Trophoblast cell (in vitro differentiated cells and primary cell): ENCODE data around the gene PDE6D.

Experiments used
- DNase-seq, 2 donors: peaks; one replicate each; pipeline ENCODE4 v3.0.0-alpha.2; 2016
- H2AFZ ChIP-seq: 2 replicates; pipeline ENCODE4 v1.6.1; 2013; ENCODE audit warnings: low read length, moderate library complexity, mild to moderate bottlenecking; ENCODE audit not compliant: insufficient read depth, poor library complexity
- H2AK5ac ChIP-seq: 2 replicates; pipeline ENCODE4 v1.6.1; 2013; ENCODE audit warnings: mild to moderate bottlenecking, low read length
- H2BK120ac ChIP-seq: 2 replicates; pipeline ENCODE4 v1.6.1; 2013; ENCODE audit warnings: low read length, mild to moderate bottlenecking, moderate library complexity; ENCODE audit not compliant: insufficient read depth, poor library complexity
- H2BK12ac ChIP-seq: 2 replicates; pipeline ENCODE4 v1.6.1; 2013; ENCODE audit warnings: mild to moderate bottlenecking, low read length, moderate library complexity
- H2BK5ac ChIP-seq: 2 replicates; pipeline ENCODE4 v1.6.1; 2013; ENCODE audit warnings: low read length, low read depth, moderate library complexity, mild to moderate bottlenecking; ENCODE audit not compliant: poor library complexity
- H3K14ac ChIP-seq: 2 replicates; pipeline ENCODE4 v1.6.1; 2013; ENCODE audit warnings: mild to moderate bottlenecking, low read length
- H3K18ac ChIP-seq: 2 replicates; pipeline ENCODE4 v1.6.1; 2013; ENCODE audit warnings: mild to moderate bottlenecking, low read length
- H3K23ac ChIP-seq: 2 replicates; pipeline ENCODE4 v1.6.1; 2013; ENCODE audit warnings: low read length
- H3K27ac ChIP-seq: 2 replicates; pipeline ENCODE4 v1.5.1; 2013; ENCODE audit warnings: low read depth, mild to moderate bottlenecking, inconsistent platforms, low read length, moderate library complexity
- H3K27me3 ChIP-seq: 2 replicates; pipeline ENCODE4 v1.6.1; 2013; ENCODE audit warnings: inconsistent platforms, mild to moderate bottlenecking, low read length, moderate library complexity; ENCODE audit not compliant: insufficient read depth
- H3K36me3 ChIP-seq, 2 experiments: 1 replicate in 1 of 2; 2 replicates in 1 of 2; pipeline ENCODE4 v1.6.1; 2013; ENCODE audit warnings: low read length in 2 of 2, mild to moderate bottlenecking in 2 of 2, moderate library complexity in 1 of 2; ENCODE audit not compliant: insufficient read depth in 2 of 2, control insufficient read depth in 1 of 2
- H3K4ac ChIP-seq: 2 replicates; pipeline ENCODE4 v1.6.1; 2013; ENCODE audit warnings: low read depth, mild to moderate bottlenecking, low read length, moderate library complexity
- H3K4me1 ChIP-seq, 2 experiments: 1 replicate in 1 of 2; 2 replicates in 1 of 2; pipeline ENCODE4 v1.6.1; 2013; ENCODE audit warnings: low read length in 2 of 2, mild to moderate bottlenecking in 2 of 2, moderate library complexity in 1 of 2; ENCODE audit not compliant: insufficient read depth in 2 of 2, control insufficient read depth in 1 of 2
- H3K4me2 ChIP-seq: 2 replicates; pipeline ENCODE4 v1.6.1; 2013; ENCODE audit warnings: inconsistent platforms, mild to moderate bottlenecking, low read length, moderate library complexity
- H3K4me3 ChIP-seq: 2 replicates; pipeline ENCODE4 v1.5.1; 2013; ENCODE audit warnings: mild to moderate bottlenecking, low read depth, low read length, inconsistent platforms
- H3K79me1 ChIP-seq: one replicate; pipeline ENCODE4 v1.6.1; 2013; ENCODE audit warnings: low read length
- H3K79me2 ChIP-seq: 2 replicates; pipeline ENCODE4 v1.6.1; 2013; ENCODE audit warnings: low read length, mild to moderate bottlenecking; ENCODE audit not compliant: control insufficient read depth, insufficient read depth, poor library complexity
- H3K9ac ChIP-seq: 2 replicates; pipeline ENCODE4 v1.6.1; 2013; ENCODE audit warnings: mild to moderate bottlenecking, low read length
- H3K9me3 ChIP-seq: 2 replicates; pipeline ENCODE4 v1.6.1; 2013; ENCODE audit warnings: low read depth, mild to moderate bottlenecking, control low read depth, inconsistent platforms, low read length; ENCODE audit not compliant: insufficient read depth
- H4K12ac ChIP-seq: 2 replicates; pipeline ENCODE4 v1.6.1; 2013; ENCODE audit warnings: low read depth, mild to moderate bottlenecking, low read length, moderate library complexity
- H4K8ac ChIP-seq: 2 replicates; pipeline ENCODE4 v1.6.1; 2013; ENCODE audit warnings: low read depth, mild to moderate bottlenecking, low read length, moderate library complexity
- H4K91ac ChIP-seq: one replicate; pipeline ENCODE4 v1.6.1; 2013; ENCODE audit warnings: low read depth, mild to moderate bottlenecking, low read length, moderate library complexity
- WGBS: extraction: QIAGEN DNeasy Blood & Tissue Kit; methylation state at CpG from one replicate; pipeline ENCODE4 v1.1.7; 2013; ENCODE audit warnings: missing lambda C conversion rate; ENCODE audit not compliant: insufficient read length, insufficient coverage; ENCODE audit errors: extremely low coverage; 5-methylcytosine and 5-hydroxymethylcytosine counted together

The PDE6D gene

DNA sequence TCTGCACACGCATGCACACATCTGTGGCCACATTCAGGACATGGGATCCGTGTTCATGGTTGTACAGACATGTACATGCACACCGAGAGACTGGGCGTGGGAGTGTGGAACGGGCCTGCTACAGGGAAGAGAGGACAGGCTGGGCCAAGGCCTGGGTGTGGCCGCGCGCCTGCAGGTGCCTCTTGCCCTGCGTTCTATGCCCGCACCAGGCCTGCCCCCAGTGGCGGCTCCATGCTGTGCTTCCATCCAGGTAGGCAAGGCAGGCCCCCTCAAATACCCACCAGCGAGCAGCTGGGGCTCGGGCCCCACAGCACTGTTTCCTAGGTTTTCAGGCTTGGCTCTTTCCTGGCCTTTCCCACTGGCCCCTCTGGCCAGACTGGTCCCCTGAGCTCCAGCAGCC is 88.2 kb downstream of the PDE6D start:
- no peak overlapping the region for H2BK5ac ChIP-seq
- no peaks in the 10 kb centered on the region for H3K79me1 ChIP-seq
- no peak overlapping the region for H2BK120ac ChIP-seq
- H2AFZ ChIP-seq = no peak overlapping the region
- H4K91ac ChIP-seq = no peak overlapping the region
- DNase-seq = no peak
- H3K14ac ChIP-seq = no peak overlapping the region
- H3K4me1 ChIP-seq = peaks cover 0 to 2% of the 10 kb centered on the region in 2 experiments
- no peaks in the 10 kb centered on the region for H3K9me3 ChIP-seq
- H3K23ac ChIP-seq = no peak overlapping the region
- no peak overlapping the region for H3K4ac ChIP-seq
- H2AK5ac ChIP-seq = no peak overlapping the region
- no CpG with 5 or more reads among the region's 13 CpGs for WGBS
- no peaks in the 10 kb centered on the region for H3K79me2 ChIP-seq
- no peaks in the 10 kb centered on the region for H3K36me3 ChIP-seq
- H3K4me2 ChIP-seq = no peak overlapping the region
- no peak overlapping the region for H4K8ac ChIP-seq
- H3K9ac ChIP-seq = no peak overlapping the region
- no peaks in the 10 kb centered on the region for H3K27me3 ChIP-seq
- no peak overlapping the region for H3K18ac ChIP-seq
- H3K27ac ChIP-seq = no peak overlapping the region
- no peak overlapping the region for H3K4me3 ChIP-seq
- peak overlapping the region; percentile 5 for H4K12ac ChIP-seq
- H2BK12ac ChIP-seq = no peak overlapping the region

GRCh38 chr2:231691251-231691772 is 89.8 kb downstream of the PDE6D start:
- Histone ChIP-seq H3K79me2 (no peaks in the 10 kb centered on the region), H3K4ac (no peak overlapping the region), H2AFZ (no peak overlapping the region), H3K27ac (no peak overlapping the region), H3K14ac (no peak overlapping the region), H2BK12ac (no peak overlapping the region), H3K4me3 (no peak overlapping the region), H3K27me3 (no peaks in the 10 kb centered on the region), H4K8ac (no peak overlapping the region), H4K91ac (no peak overlapping the region), H3K18ac (no peak overlapping the region), H3K9ac (no peak overlapping the region), H2BK120ac (no peak overlapping the region), H4K12ac (no peak overlapping the region), H2AK5ac (no peak overlapping the region), H2BK5ac (no peak overlapping the region), H3K4me1 (peaks cover 5% of the 10 kb centered on the region in 2 experiments), H3K36me3 (no peaks in the 10 kb centered on the region), H3K9me3 (no peaks in the 10 kb centered on the region), H3K4me2 (no peak overlapping the region), H3K79me1 (peaks cover 3% of the 10 kb centered on the region), H3K23ac (no peak overlapping the region)
- no CpG with 5 or more reads among the region's 9 CpGs for WGBS
- no peak for DNase-seq

GRCh38 chr2:231689124-231689893 is 91.8 kb downstream of the PDE6D start:
- Histone ChIP-seq H3K27ac (no peak overlapping the region), H3K79me1 (peaks cover 3% of the 10 kb centered on the region), H2BK12ac (no peak overlapping the region), H3K9me3 (no peaks in the 10 kb centered on the region), H4K91ac (no peak overlapping the region), H3K18ac (no peak overlapping the region), H2AFZ (no peak overlapping the region), H3K4me3 (no peak overlapping the region), H3K4ac (no peak overlapping the region), H3K27me3 (no peaks in the 10 kb centered on the region), H2BK5ac (no peak overlapping the region), H3K23ac (no peak overlapping the region), H3K9ac (no peak overlapping the region), H4K12ac (no peak overlapping the region), H3K36me3 (no peaks in the 10 kb centered on the region), H2BK120ac (no peak overlapping the region), H3K4me1 (peaks cover 3 to 5% of the 10 kb centered on the region in 2 experiments), H3K14ac (no peak overlapping the region), H4K8ac (no peak overlapping the region), H3K79me2 (no peaks in the 10 kb centered on the region), H3K4me2 (no peak overlapping the region), H2AK5ac (no peak overlapping the region)
- no CpG with 5 or more reads among the region's 15 CpGs for WGBS
- DNase-seq = no peak

- peaks cover 3 to 5% of the 10 kb centered on the region in 2 experiments for H3K4me1 ChIP-seq
- no peaks in the 10 kb centered on the region for H3K79me2 ChIP-seq
- no CpG with 5 or more reads among the region's 17 CpGs for WGBS
- no peak overlapping the region for H3K4me2 ChIP-seq
- H3K4me3 ChIP-seq = no peak overlapping the region
- H2AK5ac ChIP-seq = no peak overlapping the region
- no peak overlapping the region for H3K18ac ChIP-seq
- no peak overlapping the region for H4K8ac ChIP-seq
- H3K79me1 ChIP-seq = peaks cover 3% of the 10 kb centered on the region
- no peak overlapping the region for H4K12ac ChIP-seq
- H3K27me3 ChIP-seq = no peaks in the 10 kb centered on the region
- no peaks in the 10 kb centered on the region for H3K36me3 ChIP-seq
- no peak for DNase-seq
- no peak overlapping the region for H2AFZ ChIP-seq
- no peak overlapping the region for H3K4ac ChIP-seq
- no peak overlapping the region for H2BK12ac ChIP-seq
- H2BK120ac ChIP-seq = no peak overlapping the region
- H3K9ac ChIP-seq = no peak overlapping the region
- no peak overlapping the region for H3K27ac ChIP-seq
- no peak overlapping the region for H3K14ac ChIP-seq
- no peak overlapping the region for H4K91ac ChIP-seq
- no peak overlapping the region for H3K23ac ChIP-seq
- no peaks in the 10 kb centered on the region for H3K9me3 ChIP-seq
- H2BK5ac ChIP-seq = no peak overlapping the region
Observed at GRCh38 chr2:231688719-231689118, 92.4 kb downstream of the PDE6D start.
